BJ (cell line): ENCODE data around the gene SLC25A26. TPM values are rescaled to one million over a fixed set of nuclear protein-coding genes. Genes with fewer than 3 reads are reported as not detected.

ENCODE experiments used
- CTCF ChIA-PET: fragments of 350-600 bp; formaldehyde crosslinking; extraction: SDS; loops from one replicate; lab custom pipeline; 2021; ENCODE audit warnings: antibody characterized with exemption, inconsistent platforms; lab: Yijun Ruan, JAX
- POLR2A ChIA-PET: fragments of 300-600 bp; sonication (Branson Sonifier 250); formaldehyde crosslinking; extraction: SDS; loops from one replicate; lab custom pipeline; 2021; ENCODE audit warnings: antibody characterized with exemption; lab: Charles Lee
- DNase-seq: peaks from one replicate; pipeline ENCODE4 v3.0.0-alpha.2; 2011; ENCODE audit warnings: low read depth
- H3K27me3 ChIP-seq: 2 replicates; pipeline ENCODE4 v1.6.0; 2011; ENCODE audit warnings: low read length; ENCODE audit not compliant: control insufficient read depth, insufficient read depth
- H3K36me3 ChIP-seq: 2 replicates; pipeline ENCODE4 v1.5.1; 2011; ENCODE audit warnings: low read length; ENCODE audit not compliant: control insufficient read depth, insufficient read depth
- H3K4me3 ChIP-seq: 2 replicates; pipeline ENCODE4 v1.5.1; 2011; ENCODE audit warnings: low read depth, mild to moderate bottlenecking, control low read depth, low read length
- polyA plus RNA-seq: library from polyadenylated mRNA; depleted of rRNA; stranded (reverse); fragments of >200 nt; gene quantifications from 2 replicates; pipeline ENCODE4 v1.2.3, GENCODE V29; 2011; rRNA removed
- small RNA-seq: library from RNA; depleted of rRNA; stranded (forward); fragments of <200 nt; gene quantifications from one replicate; pipeline ENCODE3, GENCODE V24; 2012; ENCODE audit warnings: low replicate concordance, low read depth; ENCODE audit not compliant: insufficient read length
- TF ChIP-seq, protein P1 (sequence below): IDR thresholded peaks from 2 replicates; pipeline ENCODE4 v1.5.1; 2011; ENCODE audit warnings: low read depth, mild to moderate bottlenecking, control low read depth, inconsistent platforms, low read length, moderate library complexity; ENCODE audit not compliant: insufficient read depth

The SLC25A26 gene
- polyA plus RNA-seq, 1 experiment, result 29.5 TPM

DNA sequence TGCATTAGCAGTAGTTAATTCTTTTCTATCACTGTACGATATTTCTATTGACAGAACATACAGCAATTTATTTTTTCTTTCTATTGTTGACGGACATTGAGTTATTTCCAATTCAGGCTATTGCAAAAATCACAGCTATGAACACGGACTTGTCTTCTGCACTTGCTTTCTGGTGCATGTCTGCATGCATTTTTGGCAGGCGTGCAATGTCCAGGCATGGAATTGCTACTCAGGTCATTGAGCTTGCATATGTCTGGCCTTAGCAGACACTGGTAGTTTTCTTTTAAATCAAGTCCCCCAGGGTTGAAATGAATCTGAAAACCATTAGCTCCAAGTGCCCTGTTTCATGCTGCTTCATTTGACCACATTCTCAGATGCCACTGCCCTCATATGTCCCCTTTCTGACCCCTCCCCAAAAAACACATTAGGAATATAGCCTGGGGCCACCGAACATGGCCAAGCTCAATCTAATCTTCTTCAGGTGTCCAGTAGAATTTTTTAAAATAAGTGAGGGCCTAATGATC is 207.2 kb downstream of the SLC25A26 start:
- H3K27me3 ChIP-seq, result no peaks in the 10 kb centered on the region
- H3K4me3 ChIP-seq, result no peak overlapping the region
- DNase-seq, result no peak
- no peaks in the 10 kb centered on the region for H3K36me3 ChIP-seq
- ChIA-PET POLR2A (no interaction called here), CTCF (interaction anchor here (1.1 to 2.1 kb wide), 2 partner anchors 19 to 20 kb away, joined by 4 to 9 read pairs; no protein-coding TSS in a partner anchor)
- TF ChIP-seq, protein P1, sequence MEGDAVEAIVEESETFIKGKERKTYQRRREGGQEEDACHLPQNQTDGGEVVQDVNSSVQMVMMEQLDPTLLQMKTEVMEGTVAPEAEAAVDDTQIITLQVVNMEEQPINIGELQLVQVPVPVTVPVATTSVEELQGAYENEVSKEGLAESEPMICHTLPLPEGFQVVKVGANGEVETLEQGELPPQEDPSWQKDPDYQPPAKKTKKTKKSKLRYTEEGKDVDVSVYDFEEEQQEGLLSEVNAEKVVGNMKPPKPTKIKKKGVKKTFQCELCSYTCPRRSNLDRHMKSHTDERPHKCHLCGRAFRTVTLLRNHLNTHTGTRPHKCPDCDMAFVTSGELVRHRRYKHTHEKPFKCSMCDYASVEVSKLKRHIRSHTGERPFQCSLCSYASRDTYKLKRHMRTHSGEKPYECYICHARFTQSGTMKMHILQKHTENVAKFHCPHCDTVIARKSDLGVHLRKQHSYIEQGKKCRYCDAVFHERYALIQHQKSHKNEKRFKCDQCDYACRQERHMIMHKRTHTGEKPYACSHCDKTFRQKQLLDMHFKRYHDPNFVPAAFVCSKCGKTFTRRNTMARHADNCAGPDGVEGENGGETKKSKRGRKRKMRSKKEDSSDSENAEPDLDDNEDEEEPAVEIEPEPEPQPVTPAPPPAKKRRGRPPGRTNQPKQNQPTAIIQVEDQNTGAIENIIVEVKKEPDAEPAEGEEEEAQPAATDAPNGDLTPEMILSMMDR, result no peak

Small RNAs within 50 kb of the gene (small RNA-seq; reads per million reads assigned to genes)
- gene RN7SL482P (not detected), gene RNU6-787P (not detected)

Other genes with a start within 250 kb of the SLC25A26 start
- 14.4 and 15.2 TPM in 2 replicates for gene MAGI1, start 182.1 kb upstream of the SLC25A26 start, polyA plus RNA-seq